ENCODE data around the gene PHLPP1.

PHLPP1 gene

GRCh38 chr18:62810682-62811081 lies 95.3 kb downstream of the PHLPP1 start:
- DNase-seq (ENCODE audit: low spot score), result no peak

- no peak for DNase-seq (ENCODE audit: low spot score)
Measured at GRCh38 chr18:62811674-62812073, 96.3 kb downstream of the PHLPP1 start.

- no peak for DNase-seq (ENCODE audit: low spot score)
Measured at GRCh38 chr18:62812242-62812641, 96.9 kb downstream of the PHLPP1 start.

- DNase-seq (ENCODE audit: low spot score), result no peak
Measured at GRCh38 chr18:62812876-62813275, 97.5 kb downstream of the PHLPP1 start.

- no peak for DNase-seq (ENCODE audit: low spot score)
Measured at GRCh38 chr18:62814132-62814759, 98.9 kb downstream of the PHLPP1 start.

GRCh38 chr18:62825382-62825781 lies 110.0 kb downstream of the PHLPP1 start:
- no peak for DNase-seq (ENCODE audit: low spot score)

GRCh38 chr18:62827397-62827796 lies 112.1 kb downstream of the PHLPP1 start:
- DNase-seq (ENCODE audit: low spot score), result no peak

- no peak for DNase-seq (ENCODE audit: low spot score)
Measured at GRCh38 chr18:62828091-62828640, 112.8 kb downstream of the PHLPP1 start.

GRCh38 chr18:62828852-62829251 lies 113.5 kb downstream of the PHLPP1 start:
- no peak for DNase-seq (ENCODE audit: low spot score)

- DNase-seq (ENCODE audit: low spot score), result no peak
Measured at GRCh38 chr18:62829936-62830335, 114.6 kb downstream of the PHLPP1 start.

- no peak for DNase-seq (ENCODE audit: low spot score)
Measured at GRCh38 chr18:62832282-62832681, 116.9 kb downstream of the PHLPP1 start.

GRCh38 chr18:62833494-62833893 lies 118.2 kb downstream of the PHLPP1 start:
- DNase-seq (ENCODE audit: low spot score), result no peak

- DNase-seq (ENCODE audit: low spot score), result no peak
Measured at GRCh38 chr18:62834715-62835114, 119.4 kb downstream of the PHLPP1 start.

- DNase-seq (ENCODE audit: low spot score), result no peak
Measured at GRCh38 chr18:62837011-62837410, 121.7 kb downstream of the PHLPP1 start.

- DNase-seq (ENCODE audit: low spot score), result no peak
Measured at GRCh38 chr18:62838475-62839098, 123.2 kb downstream of the PHLPP1 start.

GRCh38 chr18:62839874-62840713 lies 124.8 kb downstream of the PHLPP1 start:
- DNase-seq (ENCODE audit: low spot score), result no peak

- no peak for DNase-seq (ENCODE audit: low spot score)
Measured at GRCh38 chr18:62841405-62841804, 126.1 kb downstream of the PHLPP1 start.

GRCh38 chr18:62842898-62843297 lies 127.6 kb downstream of the PHLPP1 start:
- no peak for DNase-seq (ENCODE audit: low spot score)

- no peak for DNase-seq (ENCODE audit: low spot score)
Measured at GRCh38 chr18:62844850-62845643, 129.7 kb downstream of the PHLPP1 start.

GRCh38 chr18:62846313-62846712 lies 131.0 kb downstream of the PHLPP1 start:
- no peak for DNase-seq (ENCODE audit: low spot score)

- DNase-seq (ENCODE audit: low spot score), result no peak
Measured at GRCh38 chr18:62847081-62847480, 131.7 kb downstream of the PHLPP1 start.

- no peak for DNase-seq (ENCODE audit: low spot score)
Measured at GRCh38 chr18:62848946-62849345, 133.6 kb downstream of the PHLPP1 start.

Data from hematopoietic multipotent progenitor cell treated with erythropoietin and hydrocortisone succinate and interleukin-3 and kit ligand, for 17 days (in vitro differentiated cells).